ENCODE measurements around the gene CGNL1.

Gene CGNL1

DNA sequence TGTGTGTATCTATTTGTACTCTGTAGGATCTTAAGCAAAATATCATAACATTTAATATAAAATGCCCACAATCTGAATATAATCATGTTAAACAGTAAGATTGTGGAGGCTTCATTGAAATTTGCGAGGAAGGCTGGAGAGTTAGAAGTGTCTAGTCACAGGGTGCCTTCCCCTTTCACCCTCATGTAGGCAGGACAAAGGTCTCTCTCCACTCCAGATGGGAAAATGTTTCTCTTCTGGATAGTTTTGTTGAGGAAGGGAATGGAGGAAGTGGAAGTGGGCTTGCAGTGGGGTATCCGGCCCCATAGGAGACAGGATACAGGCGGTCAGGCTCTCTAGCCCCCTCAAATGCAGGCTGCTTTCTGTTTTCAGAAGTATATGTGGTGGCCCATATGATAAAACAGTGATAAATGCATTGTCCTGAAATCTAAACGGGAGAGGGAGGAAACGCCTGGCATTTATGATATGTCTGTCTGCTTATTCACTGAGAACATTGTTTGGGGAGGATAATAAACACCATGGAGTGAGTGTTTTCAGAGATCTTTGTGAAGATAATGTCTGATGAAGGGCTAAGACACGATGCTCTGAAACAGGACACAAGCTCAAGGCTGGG lies 202.1 kb downstream of the CGNL1 start:
- H3K4me3 ChIP-seq (ENCODE audit: low read depth in 1 of 5, low read length in 5 of 5), result peak overlapping the region in 1 of 5 donors; percentile 17
- H3K9ac ChIP-seq (ENCODE audit: low read length in 5 of 5), result peak overlapping the region in 1 of 5 donors; percentile 34
- no peaks in the 10 kb centered on the region for H3K27me3 ChIP-seq (ENCODE audit: control insufficient read depth in 5 of 5, insufficient read depth in 4 of 5, low read length in 5 of 5)
- peaks cover 4 to 23% (median 20%) of the 10 kb centered on the region in 5 donors for H3K4me1 ChIP-seq (ENCODE audit: control insufficient read depth in 5 of 5, insufficient read depth in 5 of 5, low read length in 5 of 5)
- H3K27ac ChIP-seq (ENCODE audit: low read depth, low read length), result peak overlapping the region; percentile 70
- peaks cover 0 to 15% (median 8%) of the 10 kb centered on the region in 5 donors for H3K9me3 ChIP-seq (ENCODE audit: control insufficient read depth in 5 of 5, low read length in 5 of 5)
- no peaks in the 10 kb centered on the region for H3K36me3 ChIP-seq (ENCODE audit: control insufficient read depth in 5 of 5, insufficient read depth in 5 of 5, low read length in 5 of 5)

DNA sequence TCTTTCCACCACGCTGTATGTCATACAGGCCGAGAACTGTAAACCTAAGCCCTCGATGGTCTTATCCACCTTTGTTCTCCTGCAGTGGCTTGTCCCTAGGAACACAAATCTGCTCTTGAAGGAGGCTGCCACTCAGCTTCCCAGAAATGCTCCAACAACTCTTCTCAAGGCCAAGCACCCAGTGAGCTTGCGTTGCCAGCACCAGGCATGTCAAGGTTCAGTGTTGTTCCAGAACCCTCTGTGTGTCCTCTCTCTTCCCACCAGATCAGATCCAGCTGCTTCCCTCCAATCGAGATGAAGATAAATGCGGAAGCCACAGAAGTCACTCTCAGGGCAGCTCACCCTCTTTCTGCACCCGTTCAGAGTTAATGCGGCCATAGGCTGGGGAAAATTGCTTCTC lies 204.1 kb downstream of the CGNL1 start:
- Histone ChIP-seq H3K4me1 (ENCODE audit: control insufficient read depth in 5 of 5, insufficient read depth in 5 of 5, low read length in 5 of 5) (peaks cover 4 to 23% (median 20%) of the 10 kb centered on the region in 5 donors), H3K4me3 (ENCODE audit: low read depth in 1 of 5, low read length in 5 of 5) (no peak overlapping the region), H3K9ac (ENCODE audit: low read length in 5 of 5) (no peak overlapping the region), H3K27me3 (ENCODE audit: control insufficient read depth in 5 of 5, insufficient read depth in 4 of 5, low read length in 5 of 5) (no peaks in the 10 kb centered on the region), H3K9me3 (ENCODE audit: control insufficient read depth in 5 of 5, low read length in 5 of 5) (peaks cover 0 to 21% (median 13%) of the 10 kb centered on the region in 5 donors), H3K36me3 (ENCODE audit: control insufficient read depth in 5 of 5, insufficient read depth in 5 of 5, low read length in 5 of 5) (no peaks in the 10 kb centered on the region), H3K27ac (ENCODE audit: low read depth, low read length) (no peak overlapping the region)

DNA sequence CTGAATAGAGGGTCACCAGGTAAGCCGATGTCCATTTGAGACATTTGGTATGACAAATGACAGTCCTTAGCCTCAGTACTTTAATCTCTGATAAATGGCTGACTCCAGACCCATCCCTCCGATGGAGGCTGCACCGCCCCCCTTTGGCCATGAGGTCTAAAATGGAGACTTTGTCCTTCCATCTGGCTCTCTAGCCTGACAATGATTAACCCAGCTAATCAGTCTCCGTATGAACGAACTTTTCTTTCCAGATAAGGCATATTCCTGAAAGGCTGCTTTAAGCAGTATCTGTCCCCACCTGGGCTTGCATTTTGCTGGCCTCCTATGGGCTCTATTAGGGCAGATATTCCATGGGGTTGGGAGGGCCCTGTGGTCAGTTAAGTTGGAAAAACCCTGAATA lies 204.6 kb downstream of the CGNL1 start:
- H3K27me3 ChIP-seq (ENCODE audit: control insufficient read depth in 5 of 5, insufficient read depth in 4 of 5, low read length in 5 of 5), result no peaks in the 10 kb centered on the region
- no peaks in the 10 kb centered on the region for H3K36me3 ChIP-seq (ENCODE audit: control insufficient read depth in 5 of 5, insufficient read depth in 5 of 5, low read length in 5 of 5)
- H3K9me3 ChIP-seq (ENCODE audit: control insufficient read depth in 5 of 5, low read length in 5 of 5), result peaks cover 0 to 21% (median 13%) of the 10 kb centered on the region in 5 donors
- H3K27ac ChIP-seq (ENCODE audit: low read depth, low read length), result no peak overlapping the region
- peaks cover 4 to 23% (median 20%) of the 10 kb centered on the region in 5 donors for H3K4me1 ChIP-seq (ENCODE audit: control insufficient read depth in 5 of 5, insufficient read depth in 5 of 5, low read length in 5 of 5)
- no peak overlapping the region for H3K9ac ChIP-seq (ENCODE audit: low read length in 5 of 5)
- H3K4me3 ChIP-seq (ENCODE audit: low read depth in 1 of 5, low read length in 5 of 5), result no peak overlapping the region

DNA sequence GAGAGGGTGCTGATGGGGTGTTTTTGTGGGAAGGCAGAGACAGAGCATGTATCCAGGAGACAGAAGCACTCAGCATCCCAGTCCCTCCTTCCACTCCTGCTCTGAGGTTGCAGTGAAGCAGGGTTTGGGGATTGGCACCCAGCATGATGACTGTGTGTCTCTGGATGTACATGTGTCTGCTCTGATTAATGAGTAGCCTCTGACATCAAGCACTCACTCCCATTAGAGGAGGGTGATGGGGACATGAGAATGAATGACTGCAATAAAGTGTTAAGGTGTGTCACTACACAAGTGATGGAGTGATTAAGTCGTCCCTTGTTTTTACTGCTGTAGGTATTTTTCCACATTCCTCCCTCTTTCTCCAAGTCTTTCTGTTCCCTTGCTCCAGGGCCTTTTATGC lies 205.8 kb downstream of the CGNL1 start:
- Histone ChIP-seq H3K9ac (ENCODE audit: low read length in 5 of 5) (no peak overlapping the region), H3K4me1 (ENCODE audit: control insufficient read depth in 5 of 5, insufficient read depth in 5 of 5, low read length in 5 of 5) (peaks cover 4 to 30% (median 26%) of the 10 kb centered on the region in 5 donors), H3K9me3 (ENCODE audit: control insufficient read depth in 5 of 5, low read length in 5 of 5) (peaks cover 0 to 21% (median 13%) of the 10 kb centered on the region in 5 donors), H3K27ac (ENCODE audit: low read depth, low read length) (no peak overlapping the region), H3K36me3 (ENCODE audit: control insufficient read depth in 5 of 5, insufficient read depth in 5 of 5, low read length in 5 of 5) (no peaks in the 10 kb centered on the region), H3K4me3 (ENCODE audit: low read depth in 1 of 5, low read length in 5 of 5) (no peak overlapping the region), H3K27me3 (ENCODE audit: control insufficient read depth in 5 of 5, insufficient read depth in 4 of 5, low read length in 5 of 5) (no peaks in the 10 kb centered on the region)

DNA sequence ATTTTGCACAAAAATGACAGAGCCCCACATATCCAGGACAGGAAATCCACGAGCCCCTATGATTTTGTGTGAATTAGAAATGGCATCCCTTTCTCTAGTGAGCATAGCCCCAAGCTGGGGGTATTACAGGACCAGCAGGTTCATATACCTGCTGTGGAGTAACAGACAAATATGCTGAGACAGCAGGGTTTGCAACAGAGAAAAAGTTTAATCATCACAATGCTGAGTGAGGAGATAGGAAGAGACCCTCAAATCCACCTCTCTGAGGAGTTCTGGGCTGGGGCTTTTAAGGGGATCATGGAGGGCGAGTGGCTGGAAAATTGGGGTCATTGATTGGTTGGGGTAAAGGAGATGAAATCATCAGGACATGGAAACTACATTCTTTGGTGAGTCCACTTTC lies 207.0 kb downstream of the CGNL1 start:
- Histone ChIP-seq H3K4me3 (ENCODE audit: low read depth in 1 of 5, low read length in 5 of 5) (peak overlapping the region in 1 of 5 donors; percentile 7), H3K27ac (ENCODE audit: low read depth, low read length) (no peak overlapping the region), H3K9me3 (ENCODE audit: control insufficient read depth in 5 of 5, low read length in 5 of 5) (peaks cover 0 to 21% (median 13%) of the 10 kb centered on the region in 5 donors), H3K9ac (ENCODE audit: low read length in 5 of 5) (no peak overlapping the region), H3K4me1 (ENCODE audit: control insufficient read depth in 5 of 5, insufficient read depth in 5 of 5, low read length in 5 of 5) (peaks cover 4 to 30% (median 29%) of the 10 kb centered on the region in 5 donors), H3K27me3 (ENCODE audit: control insufficient read depth in 5 of 5, insufficient read depth in 4 of 5, low read length in 5 of 5) (no peaks in the 10 kb centered on the region), H3K36me3 (ENCODE audit: control insufficient read depth in 5 of 5, insufficient read depth in 5 of 5, low read length in 5 of 5) (no peaks in the 10 kb centered on the region)

DNA sequence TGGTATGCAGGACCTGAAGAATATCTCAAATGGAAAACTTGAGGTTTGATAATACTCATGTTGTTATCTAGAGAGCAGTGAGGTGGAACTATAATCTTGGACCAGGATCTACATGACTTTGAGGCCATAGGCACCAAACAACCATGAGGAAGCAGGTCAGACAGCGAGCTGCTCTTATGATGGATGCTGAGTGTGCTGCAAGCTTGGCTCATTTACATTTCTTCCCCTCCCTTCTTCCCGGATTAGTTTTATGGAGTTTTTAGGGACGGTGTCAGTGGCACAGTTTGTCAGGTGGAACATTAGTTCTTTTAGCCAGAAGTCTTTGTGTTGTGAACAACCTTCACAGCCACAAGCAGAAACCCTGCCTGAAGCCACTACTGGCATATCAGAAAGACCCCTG lies 207.4 kb downstream of the CGNL1 start:
- Histone ChIP-seq H3K4me3 (ENCODE audit: low read depth in 1 of 5, low read length in 5 of 5) (no peak overlapping the region), H3K4me1 (ENCODE audit: control insufficient read depth in 5 of 5, insufficient read depth in 5 of 5, low read length in 5 of 5) (peaks cover 3 to 30% (median 28%) of the 10 kb centered on the region in 5 donors), H3K36me3 (ENCODE audit: control insufficient read depth in 5 of 5, insufficient read depth in 5 of 5, low read length in 5 of 5) (no peaks in the 10 kb centered on the region), H3K9ac (ENCODE audit: low read length in 5 of 5) (no peak overlapping the region), H3K27ac (ENCODE audit: low read depth, low read length) (no peak overlapping the region), H3K9me3 (ENCODE audit: control insufficient read depth in 5 of 5, low read length in 5 of 5) (peaks cover 0 to 21% (median 13%) of the 10 kb centered on the region in 5 donors), H3K27me3 (ENCODE audit: control insufficient read depth in 5 of 5, insufficient read depth in 4 of 5, low read length in 5 of 5) (no peaks in the 10 kb centered on the region)

DNA sequence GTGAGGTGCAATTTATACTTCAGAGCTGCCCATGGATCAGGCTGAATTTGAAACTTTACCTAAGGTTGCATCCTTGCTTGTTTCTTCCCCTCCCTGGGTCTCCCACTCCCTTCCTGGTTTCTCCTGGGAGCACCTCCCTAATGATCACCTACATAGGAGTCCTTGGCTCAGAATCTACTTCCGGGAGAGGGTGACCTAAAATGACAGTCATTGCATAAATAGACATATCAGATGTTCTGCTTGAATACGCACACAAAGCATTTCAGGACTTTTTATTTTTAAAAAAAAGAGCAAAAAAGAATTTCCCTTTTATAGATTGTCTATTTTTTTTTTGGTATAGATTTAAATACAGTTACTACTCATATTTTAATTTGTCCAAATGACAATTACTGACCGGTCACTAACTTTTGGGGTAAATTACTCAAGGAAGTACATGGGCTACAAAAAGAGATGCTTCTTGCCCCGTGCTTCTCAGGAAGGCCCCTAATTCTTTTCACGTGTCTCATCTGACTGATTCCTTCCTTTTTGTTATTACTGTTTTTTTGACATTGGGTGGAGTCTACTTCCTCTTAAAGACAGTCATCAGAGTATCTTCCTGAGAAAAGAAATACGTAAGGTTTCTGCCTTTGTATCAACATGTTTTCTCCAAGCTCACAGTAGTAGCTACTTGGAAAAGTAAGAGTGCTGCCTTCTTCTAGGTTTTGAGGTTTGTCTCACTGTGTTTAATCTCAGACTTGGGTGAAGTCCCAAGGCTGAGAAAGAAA lies 210.5 kb downstream of the CGNL1 start:
- Histone ChIP-seq H3K4me3 (ENCODE audit: low read depth in 1 of 5, low read length in 5 of 5) (no peak overlapping the region), H3K27ac (ENCODE audit: low read depth, low read length) (peak overlapping the region; percentile 71), H3K9me3 (ENCODE audit: control insufficient read depth in 5 of 5, low read length in 5 of 5) (peaks cover 0 to 21% (median 13%) of the 10 kb centered on the region in 5 donors)

DNA sequence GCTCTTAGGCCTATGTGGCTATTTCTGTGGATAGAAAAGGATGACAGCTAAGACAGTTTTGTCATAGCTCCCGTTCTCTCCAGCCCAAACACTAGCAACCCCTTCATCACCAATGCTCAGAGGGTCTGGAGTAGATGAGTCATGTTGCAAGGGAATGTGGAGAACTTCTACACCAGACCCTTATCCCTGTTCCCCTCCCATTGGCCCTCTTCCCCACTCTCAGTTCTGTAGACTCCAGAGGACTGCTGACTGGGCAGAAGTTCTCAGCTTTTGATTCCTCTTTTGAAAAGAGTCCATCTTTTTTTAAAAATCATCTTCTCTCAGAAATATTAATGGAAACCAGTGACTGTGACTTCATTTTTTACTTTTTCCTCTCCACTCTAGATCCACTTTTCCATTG lies 213.0 kb downstream of the CGNL1 start:
- Histone ChIP-seq H3K4me3 (ENCODE audit: low read depth in 1 of 5, low read length in 5 of 5) (no peak overlapping the region), H3K9me3 (ENCODE audit: control insufficient read depth in 5 of 5, low read length in 5 of 5) (no peaks in the 10 kb centered on the region), H3K36me3 (ENCODE audit: control insufficient read depth in 5 of 5, insufficient read depth in 5 of 5, low read length in 5 of 5) (no peaks in the 10 kb centered on the region), H3K9ac (ENCODE audit: low read length in 5 of 5) (peak overlapping the region in 2 of 5 donors; percentile 28 to 30), H3K27ac (ENCODE audit: low read depth, low read length) (peak overlapping the region; percentile 71), H3K4me1 (ENCODE audit: control insufficient read depth in 5 of 5, insufficient read depth in 5 of 5, low read length in 5 of 5) (peaks cover 6 to 74% (median 72%) of the 10 kb centered on the region in 5 donors), H3K27me3 (ENCODE audit: control insufficient read depth in 5 of 5, insufficient read depth in 4 of 5, low read length in 5 of 5) (no peaks in the 10 kb centered on the region)

More for the DNA sequence above, 210.5 kb downstream of the CGNL1 start:
- Histone ChIP-seq H3K4me1 (ENCODE audit: control insufficient read depth in 5 of 5, insufficient read depth in 5 of 5, low read length in 5 of 5) (peaks cover 6 to 52% (median 52%) of the 10 kb centered on the region in 5 donors), H3K36me3 (ENCODE audit: control insufficient read depth in 5 of 5, insufficient read depth in 5 of 5, low read length in 5 of 5) (no peaks in the 10 kb centered on the region), H3K27me3 (ENCODE audit: control insufficient read depth in 5 of 5, insufficient read depth in 4 of 5, low read length in 5 of 5) (no peaks in the 10 kb centered on the region), H3K9ac (ENCODE audit: low read length in 5 of 5) (no peak overlapping the region)

DNA sequence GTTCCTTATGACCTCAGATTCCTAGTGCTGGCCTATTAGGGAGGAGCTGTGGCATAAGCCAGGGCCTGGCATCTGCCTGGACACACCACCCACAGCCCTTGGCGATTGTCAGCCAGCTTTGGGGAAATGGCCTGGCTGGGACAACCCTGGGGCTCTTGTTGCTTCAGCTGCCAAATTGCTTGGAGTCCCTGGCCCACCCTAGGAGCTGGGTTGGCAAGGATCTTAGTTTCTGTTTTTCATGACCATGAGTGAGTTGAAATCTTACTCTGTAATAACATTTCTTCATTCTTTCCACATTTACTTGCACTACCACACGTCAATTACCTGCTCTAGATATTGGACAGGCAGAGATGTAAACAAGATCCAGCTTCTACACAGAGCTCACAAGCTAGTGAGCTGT lies 213.4 kb downstream of the CGNL1 start:
- Histone ChIP-seq H3K9ac (ENCODE audit: low read length in 5 of 5) (peak overlapping the region in 3 of 5 donors; percentile 28 to 69 (median 30)), H3K27ac (ENCODE audit: low read depth, low read length) (peak overlapping the region; percentile 71), H3K36me3 (ENCODE audit: control insufficient read depth in 5 of 5, insufficient read depth in 5 of 5, low read length in 5 of 5) (no peaks in the 10 kb centered on the region), H3K4me1 (ENCODE audit: control insufficient read depth in 5 of 5, insufficient read depth in 5 of 5, low read length in 5 of 5) (peaks cover 6 to 78% (median 76%) of the 10 kb centered on the region in 5 donors), H3K9me3 (ENCODE audit: control insufficient read depth in 5 of 5, low read length in 5 of 5) (no peaks in the 10 kb centered on the region), H3K27me3 (ENCODE audit: control insufficient read depth in 5 of 5, insufficient read depth in 4 of 5, low read length in 5 of 5) (no peaks in the 10 kb centered on the region), H3K4me3 (ENCODE audit: low read depth in 1 of 5, low read length in 5 of 5) (peak overlapping the region in 1 of 5 donors; percentile 5)

DNA sequence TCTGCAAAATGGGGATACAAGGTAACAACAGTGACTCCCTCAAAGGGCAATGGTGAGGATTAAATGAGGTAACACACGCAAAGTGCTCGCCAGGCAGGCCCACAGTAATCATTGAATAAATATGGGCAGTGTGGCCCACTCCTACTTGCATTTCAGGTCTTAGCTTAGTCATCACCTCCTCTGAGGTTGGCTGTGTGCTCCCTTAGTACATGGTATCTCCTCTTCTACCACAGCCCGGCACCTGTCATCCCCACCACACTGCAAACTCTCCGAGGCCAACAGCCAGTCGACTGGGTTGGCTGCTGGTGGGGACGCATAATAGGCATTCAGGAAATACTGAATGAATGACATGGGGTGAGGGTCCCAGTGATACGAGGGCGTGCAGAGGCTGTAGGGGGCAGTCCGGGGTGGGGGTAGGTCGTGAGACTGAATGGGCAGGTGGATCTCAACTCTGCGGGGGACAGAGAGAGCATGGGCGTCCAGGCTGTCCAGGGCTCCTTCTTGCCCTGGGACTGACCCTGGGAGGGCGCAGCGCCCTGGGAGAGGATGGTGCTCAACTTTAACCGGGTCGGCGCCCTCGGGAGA lies 215.0 kb downstream of the CGNL1 start:
- peak overlapping the region; percentile 49 to 72 (median 58) for H3K4me3 ChIP-seq (ENCODE audit: low read depth in 1 of 5, low read length in 5 of 5)

More for the DNA sequence above, 215.0 kb downstream of the CGNL1 start:
- Histone ChIP-seq H3K9ac (ENCODE audit: low read length in 5 of 5) (peak overlapping the region in 1 of 5 donors; percentile 50), H3K4me1 (ENCODE audit: control insufficient read depth in 5 of 5, insufficient read depth in 5 of 5, low read length in 5 of 5) (peaks cover 6 to 92% (median 90%) of the 10 kb centered on the region in 5 donors), H3K27me3 (ENCODE audit: control insufficient read depth in 5 of 5, insufficient read depth in 4 of 5, low read length in 5 of 5) (no peaks in the 10 kb centered on the region), H3K27ac (ENCODE audit: low read depth, low read length) (peak overlapping the region; percentile 71), H3K36me3 (ENCODE audit: control insufficient read depth in 5 of 5, insufficient read depth in 5 of 5, low read length in 5 of 5) (no peaks in the 10 kb centered on the region), H3K9me3 (ENCODE audit: control insufficient read depth in 5 of 5, low read length in 5 of 5) (no peaks in the 10 kb centered on the region)

Data from subcutaneous abdominal adipose tissue (tissue), 5 donors.